Panc1 (cell line): Measurements from ENCODE around the gene NASP. TPM values are rescaled to one million over a fixed set of nuclear protein-coding genes. Genes with fewer than 3 reads are reported as not detected.

Experiments used
- ATAC-seq: fragments of 200-7000 bp; cut with Tn5 transposase; 2 replicates; pipeline ENCODE4 v1.9.1; 2020; ENCODE audit warnings: mild to moderate bottlenecking, moderate library complexity
- BruUV-seq: library from RNA; stranded (reverse); fragments of 400-500 nt; replicated peaks from 2 replicates; lab custom pipeline; 2021; lab: Mats Ljungman, UMichigan
- CTCF ChIA-PET: fragments of 300-600 bp; sonication (Branson Sonifier 250); formaldehyde crosslinking; loops from one replicate; lab custom pipeline; 2022; ENCODE audit warnings: antibody characterized with exemption; lab: Charles Lee
- POLR2A ChIA-PET: fragments of 300-600 bp; sonication (Branson Sonifier 250); formaldehyde crosslinking; loops from one replicate; lab custom pipeline; 2022; ENCODE audit warnings: antibody characterized with exemption; lab: Charles Lee
- DNase-seq: peaks from one replicate; pipeline ENCODE4 v3.0.0-alpha.2; 2010; ENCODE audit warnings: low read depth, low spot score
- H3K27ac ChIP-seq: 2 replicates; pipeline ENCODE4 v1.5.1; 2011; ENCODE audit warnings: mild to moderate bottlenecking, low read length, inconsistent platforms
- H3K27me3 ChIP-seq: fragments of 200-500 bp; sonication (Bioruptor generic); 2 replicates; pipeline ENCODE4 v1.6.0; 2014; ENCODE audit warnings: low read length, inconsistent platforms; ENCODE audit not compliant: control insufficient read depth, insufficient read depth
- H3K36me3 ChIP-seq: fragments of 200-500 bp; sonication (Bioruptor generic); 2 replicates; pipeline ENCODE4 v1.5.1; 2014; ENCODE audit warnings: inconsistent platforms, mild to moderate bottlenecking, low read length, moderate library complexity; ENCODE audit not compliant: control insufficient read depth, insufficient read depth
- H3K4me1 ChIP-seq: 2 replicates; pipeline ENCODE4 v1.5.1; 2011; ENCODE audit warnings: inconsistent platforms, mild to moderate bottlenecking, low read length, moderate library complexity; ENCODE audit not compliant: control insufficient read depth, insufficient read depth
- H3K4me3 ChIP-seq, 2 experiments: 2 replicates each; pipeline ENCODE4 v1.5.1; 2011 to 2012; ENCODE audit warnings: low read depth in 2 of 2, low read length in 2 of 2, mild to moderate bottlenecking in 2 of 2, inconsistent platforms in 1 of 2, moderate library complexity in 1 of 2
- H3K9me3 ChIP-seq: fragments of 200-500 bp; sonication (Bioruptor generic); 2 replicates; pipeline ENCODE4 v1.5.1; 2014; ENCODE audit warnings: low read depth, mild to moderate bottlenecking, inconsistent platforms, low read length, moderate library complexity; ENCODE audit not compliant: control insufficient read depth, insufficient read depth
- POLR2AphosphoS5 ChIP-seq: IDR thresholded peaks from 2 replicates; pipeline ENCODE4 v1.6.1; 2012; ENCODE audit warnings: mild to moderate bottlenecking, low read depth, low read length, moderate library complexity
- SIN3A ChIP-seq: IDR thresholded peaks from 2 replicates; pipeline ENCODE4 v1.6.1; 2012; ENCODE audit warnings: low read depth, mild to moderate bottlenecking, low read length, moderate library complexity, borderline replicate concordance; ENCODE audit not compliant: insufficient read depth
- TCF7L2 ChIP-seq: IDR thresholded peaks from 2 replicates; pipeline ENCODE4 v1.6.1; 2011; ENCODE audit warnings: mild to moderate bottlenecking, low read depth, low read length, inconsistent platforms
- in situ Hi-C: cut with HindIII; loops from 2 replicates; pipeline ENCODE4 v1.10.0; 2016; ENCODE audit warnings: low sequenced_read_pairs, low pct_unique_long_range_greater_than_20kb
- intact Hi-C: fragments of 100-400 bp; cut with micrococcal nuclease; formaldehyde crosslinking; loops from one replicate; pipeline ENCODE4 v1.10.0; 2022; ENCODE audit not compliant: unreplicated experiment
- total RNA-seq: library from RNA; stranded (reverse); gene quantifications from one replicate; pipeline ENCODE4 v1.2.1, GENCODE V29; 2021; ENCODE audit not compliant: unreplicated experiment
- TF ChIP-seq, protein P1 (sequence below), 2 experiments: IDR thresholded peaks; 2 replicates each; pipeline ENCODE4 v1.6.1; 2011 to 2012; ENCODE audit warnings: low read depth in 2 of 2, control low read depth in 1 of 2, low read length in 1 of 2, mild to moderate bottlenecking in 1 of 2, moderate library complexity in 1 of 2; ENCODE audit not compliant: insufficient read depth in 1 of 2
- TF ChIP-seq, protein P2 (sequence below): fragments of 450-650 bp; IDR thresholded peaks from 2 replicates; pipeline ENCODE4 v1.5.1; 2017; ENCODE audit warnings: mild to moderate bottlenecking

Gene NASP
- total RNA-seq, 1 experiment from 2014 or later: 193 TPM

DNA sequence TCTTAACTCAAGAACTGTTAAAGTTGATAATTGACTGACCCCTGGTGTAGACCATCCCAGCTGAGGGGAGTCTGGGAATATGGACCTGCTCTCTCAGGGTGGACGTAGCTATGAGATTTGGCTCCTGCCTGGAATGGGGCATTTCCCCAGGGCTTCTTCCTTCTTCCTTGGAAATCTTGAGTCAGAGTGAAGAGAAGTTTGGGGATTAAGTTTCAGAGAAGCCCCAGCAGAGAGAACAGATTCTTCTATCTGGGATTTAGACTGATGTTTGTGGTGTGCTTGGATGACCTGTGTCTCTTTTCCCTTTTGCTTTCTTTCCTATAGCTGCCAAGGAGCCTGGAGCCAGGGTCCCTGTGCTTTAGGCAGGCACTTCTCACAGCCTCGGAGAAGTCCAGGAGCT, 20.0 kb upstream of the NASP start:
- no peak overlapping the region for H3K27ac ChIP-seq
- H3K4me1 ChIP-seq: no peaks in the 10 kb centered on the region
- intact Hi-C loops (no loop called here), in situ Hi-C loops (no loop called here)
- no peaks in the 10 kb centered on the region for H3K27me3 ChIP-seq
- no TSS peak for BruUV-seq
- H3K4me3 ChIP-seq: no peak overlapping the region
- POLR2A ChIA-PET: interaction anchor here (0.6 kb wide), 1 partner anchor 42 kb away, joined by 3 read pairs; the partner anchor contains the start of gene PRDX1
- no peak for TF ChIP-seq POLR2AphosphoS5
- TF ChIP-seq TCF7L2: no peak
- TF ChIP-seq, protein P1, sequence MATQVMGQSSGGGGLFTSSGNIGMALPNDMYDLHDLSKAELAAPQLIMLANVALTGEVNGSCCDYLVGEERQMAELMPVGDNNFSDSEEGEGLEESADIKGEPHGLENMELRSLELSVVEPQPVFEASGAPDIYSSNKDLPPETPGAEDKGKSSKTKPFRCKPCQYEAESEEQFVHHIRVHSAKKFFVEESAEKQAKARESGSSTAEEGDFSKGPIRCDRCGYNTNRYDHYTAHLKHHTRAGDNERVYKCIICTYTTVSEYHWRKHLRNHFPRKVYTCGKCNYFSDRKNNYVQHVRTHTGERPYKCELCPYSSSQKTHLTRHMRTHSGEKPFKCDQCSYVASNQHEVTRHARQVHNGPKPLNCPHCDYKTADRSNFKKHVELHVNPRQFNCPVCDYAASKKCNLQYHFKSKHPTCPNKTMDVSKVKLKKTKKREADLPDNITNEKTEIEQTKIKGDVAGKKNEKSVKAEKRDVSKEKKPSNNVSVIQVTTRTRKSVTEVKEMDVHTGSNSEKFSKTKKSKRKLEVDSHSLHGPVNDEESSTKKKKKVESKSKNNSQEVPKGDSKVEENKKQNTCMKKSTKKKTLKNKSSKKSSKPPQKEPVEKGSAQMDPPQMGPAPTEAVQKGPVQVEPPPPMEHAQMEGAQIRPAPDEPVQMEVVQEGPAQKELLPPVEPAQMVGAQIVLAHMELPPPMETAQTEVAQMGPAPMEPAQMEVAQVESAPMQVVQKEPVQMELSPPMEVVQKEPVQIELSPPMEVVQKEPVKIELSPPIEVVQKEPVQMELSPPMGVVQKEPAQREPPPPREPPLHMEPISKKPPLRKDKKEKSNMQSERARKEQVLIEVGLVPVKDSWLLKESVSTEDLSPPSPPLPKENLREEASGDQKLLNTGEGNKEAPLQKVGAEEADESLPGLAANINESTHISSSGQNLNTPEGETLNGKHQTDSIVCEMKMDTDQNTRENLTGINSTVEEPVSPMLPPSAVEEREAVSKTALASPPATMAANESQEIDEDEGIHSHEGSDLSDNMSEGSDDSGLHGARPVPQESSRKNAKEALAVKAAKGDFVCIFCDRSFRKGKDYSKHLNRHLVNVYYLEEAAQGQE (IDR thresholded peaks at IDR 0.05; ENCODE audit: insufficient read depth in 1 of 2, low read depth in 2 of 2, low read length in 1 of 2): no peak
- TF ChIP-seq SIN3A: no peak
- TF ChIP-seq, protein P2, sequence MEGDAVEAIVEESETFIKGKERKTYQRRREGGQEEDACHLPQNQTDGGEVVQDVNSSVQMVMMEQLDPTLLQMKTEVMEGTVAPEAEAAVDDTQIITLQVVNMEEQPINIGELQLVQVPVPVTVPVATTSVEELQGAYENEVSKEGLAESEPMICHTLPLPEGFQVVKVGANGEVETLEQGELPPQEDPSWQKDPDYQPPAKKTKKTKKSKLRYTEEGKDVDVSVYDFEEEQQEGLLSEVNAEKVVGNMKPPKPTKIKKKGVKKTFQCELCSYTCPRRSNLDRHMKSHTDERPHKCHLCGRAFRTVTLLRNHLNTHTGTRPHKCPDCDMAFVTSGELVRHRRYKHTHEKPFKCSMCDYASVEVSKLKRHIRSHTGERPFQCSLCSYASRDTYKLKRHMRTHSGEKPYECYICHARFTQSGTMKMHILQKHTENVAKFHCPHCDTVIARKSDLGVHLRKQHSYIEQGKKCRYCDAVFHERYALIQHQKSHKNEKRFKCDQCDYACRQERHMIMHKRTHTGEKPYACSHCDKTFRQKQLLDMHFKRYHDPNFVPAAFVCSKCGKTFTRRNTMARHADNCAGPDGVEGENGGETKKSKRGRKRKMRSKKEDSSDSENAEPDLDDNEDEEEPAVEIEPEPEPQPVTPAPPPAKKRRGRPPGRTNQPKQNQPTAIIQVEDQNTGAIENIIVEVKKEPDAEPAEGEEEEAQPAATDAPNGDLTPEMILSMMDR: no peak
- DNase-seq (no peak), ATAC-seq (no peak)
- peaks cover 16% of the 10 kb centered on the region for H3K36me3 ChIP-seq
- no peaks in the 10 kb centered on the region for H3K9me3 ChIP-seq
- CTCF ChIA-PET: no interaction called here

DNA sequence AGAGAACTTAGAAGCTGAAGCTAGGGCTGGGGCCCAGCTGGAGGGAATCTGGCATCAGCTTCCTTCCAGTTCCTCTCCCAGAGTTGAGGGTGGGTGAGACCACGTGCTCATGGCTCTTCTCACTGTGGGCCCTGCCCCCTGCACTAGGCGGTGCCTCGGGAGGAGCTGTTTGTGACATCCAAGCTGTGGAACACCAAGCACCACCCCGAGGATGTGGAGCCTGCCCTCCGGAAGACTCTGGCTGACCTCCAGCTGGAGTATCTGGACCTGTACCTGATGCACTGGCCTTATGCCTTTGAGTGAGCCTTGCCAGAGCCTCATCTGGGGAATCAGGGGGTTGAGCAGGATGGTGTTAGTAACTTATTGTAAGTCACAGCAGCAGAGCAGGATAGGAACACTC, 17.1 kb upstream of the NASP start:
- no peak overlapping the region for H3K4me3 ChIP-seq
- TF ChIP-seq, protein P2: no peak
- TF ChIP-seq POLR2AphosphoS5 (no peak), TCF7L2 (no peak), SIN3A (no peak)
- TF ChIP-seq, protein P1 (IDR thresholded peaks at IDR 0.05; ENCODE audit: insufficient read depth in 1 of 2, low read depth in 2 of 2, low read length in 1 of 2): no peak
- in situ Hi-C loops: no loop called here
- H3K9me3 ChIP-seq: no peaks in the 10 kb centered on the region
- no peaks in the 10 kb centered on the region for H3K4me1 ChIP-seq
- ChIA-PET CTCF (no interaction called here), POLR2A (no interaction called here)
- no peak overlapping the region for H3K27ac ChIP-seq
- no TSS peak for BruUV-seq
- no peaks in the 10 kb centered on the region for H3K27me3 ChIP-seq
- H3K36me3 ChIP-seq: peaks cover 22% of the 10 kb centered on the region
- ATAC-seq: no peak
- DNase-seq: no peak
- intact Hi-C loops: no loop called here
